Right atrium auricular region (tissue), 2 donors: ENCODE results near the gene KLF13. TPM values are rescaled to one million over a fixed set of nuclear protein-coding genes. Genes with fewer than 3 reads are reported as not detected.

Experiments
- DNase-seq: peaks from one replicate; pipeline ENCODE4 v3.0.0-alpha.2; 2019; ENCODE audit warnings: low spot score
- H3K27ac ChIP-seq, 2 donors: fragments of 200-600 bp; sonication (generic); 1 replicate in 1 of 2; 2 replicates in 1 of 2; pipeline ENCODE4 v1.5.1; 2016 to 2019
- H3K27me3 ChIP-seq, 2 donors: fragments of 200-600 bp; sonication (generic); one replicate each; pipeline versions ENCODE4 v1.5.1 to v1.6.0; 2017 to 2019
- H3K36me3 ChIP-seq: fragments of 200-600 bp; sonication (generic); one replicate; pipeline ENCODE4 v1.5.1; 2016
- H3K4me1 ChIP-seq, 2 donors: fragments of 200-600 bp; sonication (generic); one replicate each; pipeline versions ENCODE4 v1.5.1 to v1.6.0; 2017 to 2019
- H3K4me3 ChIP-seq, 2 donors: fragments of 200-600 bp; sonication (generic); 1 replicate in 1 of 2; 2 replicates in 1 of 2; pipeline ENCODE4 v1.5.1; 2017 to 2019; ENCODE audit warnings: mild to moderate bottlenecking in 1 of 2, moderate library complexity in 1 of 2
- H3K9me3 ChIP-seq, 2 donors: fragments of 200-600 bp; sonication (generic); one replicate each; pipeline ENCODE4 v1.5.1; 2019
- CTCF ChIP-seq, 2 donors: fragments of 200-600 bp; sonication (generic); IDR thresholded peaks; one replicate each; pipeline ENCODE4 v1.5.1; 2019; ENCODE audit warnings: antibody characterized with exemption in 2 of 2
- total RNA-seq, 2 donors: library from RNA; depleted of rRNA; stranded (reverse); fragments of >200 nt; gene quantifications; one replicate each; pipeline ENCODE4 v1.1.0, GENCODE V29; 2016

Gene KLF13
- total RNA-seq, 2 donors from 2014 or later, result 52.8 to 54.6 TPM

DNA sequence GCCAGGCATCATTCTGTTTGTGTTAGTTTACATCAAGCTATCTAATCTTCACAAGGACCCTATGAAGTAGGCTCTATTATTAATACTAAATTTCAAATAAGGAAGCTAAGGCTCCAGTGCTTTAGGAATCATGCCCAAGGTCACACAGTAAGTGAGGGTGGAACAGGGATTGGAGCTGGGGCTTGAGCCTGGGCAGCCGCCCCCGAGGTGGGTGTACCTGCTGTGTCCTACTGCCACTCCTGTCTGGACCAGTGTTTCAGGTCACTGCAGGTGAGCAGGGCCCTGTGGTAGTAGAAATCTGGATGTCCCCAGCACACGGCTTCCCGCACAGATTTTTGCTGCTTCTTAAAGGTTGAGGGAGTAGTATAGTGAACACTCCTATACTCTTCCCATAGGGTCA, 6.5 kb downstream of the KLF13 start:
- H3K27ac ChIP-seq, result peak overlapping the region; percentile 99 to 100
- no peaks in the 10 kb centered on the region for H3K27me3 ChIP-seq

DNA sequence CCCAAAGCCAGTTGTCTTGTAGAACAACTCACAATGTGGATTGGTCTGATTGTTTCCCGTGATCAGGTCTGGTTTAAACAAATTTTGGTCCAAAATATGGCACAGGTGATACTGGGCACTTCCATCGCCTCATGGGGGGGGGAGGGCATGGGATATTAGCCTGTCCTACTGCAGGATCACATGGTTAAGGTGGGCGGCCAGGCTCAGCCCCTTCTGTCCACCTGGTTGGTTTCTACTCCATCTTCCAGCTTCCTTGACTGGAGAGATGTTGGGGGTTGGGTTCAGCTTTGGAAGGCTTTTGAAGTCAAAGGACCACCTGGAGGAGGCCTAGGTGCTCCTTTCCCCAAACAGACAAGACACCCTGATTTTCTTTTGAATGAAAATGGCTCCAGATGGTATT, 7.2 kb downstream of the KLF13 start:
- Histone ChIP-seq H3K9me3 (no peaks in the 10 kb centered on the region), H3K27me3 (no peaks in the 10 kb centered on the region), H3K4me1 (peaks cover 0 to 100% of the 10 kb centered on the region in 2 donors), H3K36me3 (no peaks in the 10 kb centered on the region), H3K4me3 (no peak overlapping the region), H3K27ac (peak overlapping the region; percentile 99 to 100)
- DNase-seq, result no peak
- TF ChIP-seq CTCF (IDR thresholded peaks at IDR 0.05), result no peak

More for the DNA sequence above, 6.5 kb downstream of the KLF13 start:
- DNase-seq, result no peak
- TF ChIP-seq CTCF (IDR thresholded peaks at IDR 0.05), result no peak
- H3K36me3 ChIP-seq, result no peaks in the 10 kb centered on the region
- peaks cover 0 to 97% of the 10 kb centered on the region in 2 donors for H3K4me1 ChIP-seq
- no peaks in the 10 kb centered on the region for H3K9me3 ChIP-seq
- H3K4me3 ChIP-seq, result no peak overlapping the region

DNA sequence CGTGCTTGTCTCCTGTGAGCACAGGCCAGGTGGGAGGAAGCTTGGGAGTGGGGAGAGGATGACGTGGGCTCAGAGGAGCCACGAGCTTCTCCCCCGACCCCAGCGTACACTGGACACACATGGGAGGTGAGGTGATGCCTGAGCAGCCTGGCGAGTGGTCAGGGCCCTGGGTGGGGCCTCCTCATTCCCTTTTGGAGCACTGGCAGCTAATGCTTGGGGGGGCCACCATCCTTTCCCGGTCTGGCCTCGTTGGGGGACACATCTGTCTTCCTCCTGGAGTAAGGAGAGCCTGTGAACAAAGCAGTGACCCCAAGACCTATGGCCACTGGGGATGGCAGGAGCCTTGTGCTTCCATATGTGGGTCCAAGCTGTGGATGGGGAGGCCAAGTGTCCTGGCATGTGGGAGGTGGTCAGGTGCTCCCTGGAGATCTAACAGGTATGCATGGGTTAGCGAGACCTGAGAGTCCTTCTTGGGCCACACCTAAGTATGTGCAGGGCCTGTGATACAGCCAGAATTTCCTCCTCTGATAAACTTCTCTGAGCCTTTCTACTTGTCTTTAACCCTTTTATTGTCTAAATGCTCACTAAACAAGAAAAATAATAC, 9.5 kb downstream of the KLF13 start:
- H3K4me1 ChIP-seq, result peaks cover 0 to 100% of the 10 kb centered on the region in 2 donors
- no peak for TF ChIP-seq CTCF (IDR thresholded peaks at IDR 0.05)
- no peak overlapping the region for H3K4me3 ChIP-seq
- no peaks in the 10 kb centered on the region for H3K9me3 ChIP-seq
- peak overlapping the region; percentile 99 to 100 for H3K27ac ChIP-seq
- H3K36me3 ChIP-seq, result no peaks in the 10 kb centered on the region
- H3K27me3 ChIP-seq, result no peaks in the 10 kb centered on the region
- DNase-seq, result no peak

DNA sequence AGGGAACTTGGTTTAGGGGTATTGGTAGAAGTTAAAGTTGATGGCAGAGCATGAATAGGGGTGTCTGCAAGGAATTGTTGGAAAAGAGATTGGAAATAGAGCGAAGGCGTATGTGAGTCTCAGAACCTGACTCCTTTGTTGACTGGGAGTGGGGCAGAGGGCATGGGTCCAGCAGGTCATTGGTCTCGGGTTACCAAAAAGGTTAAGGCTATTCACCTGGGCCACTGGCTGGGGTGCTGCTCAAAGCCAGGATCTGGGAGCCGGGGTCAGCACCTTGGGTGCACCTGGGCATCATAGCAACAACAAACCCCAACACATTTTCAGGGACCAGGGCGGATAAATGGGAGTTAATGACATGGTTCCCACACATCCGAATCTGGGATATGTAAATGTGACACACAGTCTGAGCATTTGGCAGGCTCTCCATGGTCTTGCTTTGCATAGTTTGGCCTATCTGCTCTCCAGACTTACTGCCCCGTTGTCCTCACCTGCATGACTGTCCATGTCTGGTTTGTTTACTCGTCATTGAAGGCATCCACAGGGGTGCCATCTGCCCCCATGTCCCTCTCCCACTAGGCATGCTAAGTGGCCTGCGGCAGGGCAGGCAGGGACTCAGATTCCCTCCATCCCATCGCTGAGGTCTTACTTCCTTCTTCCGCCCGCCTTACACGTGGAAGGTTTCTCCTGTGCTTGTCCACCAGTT, 10.1 kb downstream of the KLF13 start:
- Histone ChIP-seq H3K9me3 (no peaks in the 10 kb centered on the region), H3K27me3 (no peaks in the 10 kb centered on the region), H3K36me3 (no peaks in the 10 kb centered on the region), H3K27ac (peak overlapping the region; percentile 99 to 100), H3K4me1 (peaks cover 0 to 100% of the 10 kb centered on the region in 2 donors), H3K4me3 (no peak overlapping the region)
- no peak for DNase-seq
- no peak for TF ChIP-seq CTCF (IDR thresholded peaks at IDR 0.05)

- peak overlapping the region; percentile 99 to 100 for H3K27ac ChIP-seq
- no peaks in the 10 kb centered on the region for H3K27me3 ChIP-seq
- TF ChIP-seq CTCF (IDR thresholded peaks at IDR 0.05), result no peak
Measured at GRCh38 chr15:31337352-31338031, 10.9 kb downstream of the KLF13 start.

More at GRCh38 chr15:31337352-31338031, 10.9 kb downstream of the KLF13 start:
- no peaks in the 10 kb centered on the region for H3K9me3 ChIP-seq
- H3K4me1 ChIP-seq, result peaks cover 0 to 100% of the 10 kb centered on the region in 2 donors
- no peak overlapping the region for H3K4me3 ChIP-seq
- DNase-seq, result no peak
- no peaks in the 10 kb centered on the region for H3K36me3 ChIP-seq
